HepG2 (cell line): Measurements from ENCODE around the gene ODAD4. TPM values are rescaled to one million over a fixed set of nuclear protein-coding genes. Genes with fewer than 3 reads are reported as not detected.

ENCODE experiments used
- BRD4 ChIP-seq: sonication (generic); formaldehyde crosslinking; IDR thresholded peaks from 2 replicates; pipeline ENCODE4 v1.4.0; 2020; ENCODE audit warnings: missing genetic modification reagents
- CCAR2 ChIP-seq: fragments of 200-400 bp; formaldehyde crosslinking; optimal IDR thresholded peaks from 2 replicates; pipeline ENCODE3; 2018; ENCODE audit warnings: low read depth, mild to moderate bottlenecking, low read length, moderate library complexity
- IRF2 ChIP-seq: IDR thresholded peaks from 2 replicates; pipeline ENCODE4 v1.6.1; 2018; ENCODE audit warnings: missing genetic modification reagents, missing compliant biosample characterization
- KDM5B ChIP-seq: sonication (generic); formaldehyde crosslinking; IDR thresholded peaks from 2 replicates; pipeline ENCODE4 v1.4.0; 2020; ENCODE audit warnings: missing genetic modification reagents, mild to moderate bottlenecking, borderline replicate concordance
- RBM22 ChIP-seq: fragments of 200-400 bp; formaldehyde crosslinking; optimal IDR thresholded peaks from 2 replicates; pipeline ENCODE3; 2017; ENCODE audit warnings: mild to moderate bottlenecking, low read length, moderate library complexity
- RXRA ChIP-seq: sonication (generic); formaldehyde crosslinking; IDR thresholded peaks from 2 replicates; pipeline ENCODE4 v1.5.1; 2020; ENCODE audit warnings: missing genetic modification reagents
- SATB2 ChIP-seq: sonication (generic); formaldehyde crosslinking; IDR thresholded peaks from 2 replicates; pipeline ENCODE4 v1.5.0; 2020; ENCODE audit warnings: missing genetic modification reagents
- ZFP36 ChIP-seq: fragments of 150-350 bp; IDR thresholded peaks from 2 replicates; pipeline ENCODE4 v1.6.1; 2018; ENCODE audit warnings: borderline replicate concordance, low read length, low read depth; ENCODE audit not compliant: partially characterized antibody
- ZFY ChIP-seq: sonication (generic); formaldehyde crosslinking; IDR thresholded peaks from 2 replicates; pipeline ENCODE4 v1.4.0; 2020; ENCODE audit warnings: missing genetic modification reagents
- ZNF292 ChIP-seq: sonication (generic); formaldehyde crosslinking; IDR thresholded peaks from 2 replicates; pipeline ENCODE4 v1.8.1; 2022; ENCODE audit warnings: mild to moderate bottlenecking, low read depth, missing genetic modification reagents, borderline replicate concordance
- polyA plus RNA-seq, 8 experiments: library from polyadenylated mRNA; depleted of rRNA in 3 of 8; stranded (reverse) in 7 of 8; unstranded in 1 of 8; fragments of >200 nt; fragmentation: Illumina TruSeq in 4 of 8; extraction: Trizol in 4 of 8; gene quantifications; 2 replicates each; pipeline versions ENCODE4 v1.2.1 to v1.2.3, GENCODE V29; 2011 to 2016; ENCODE audit warnings: low read depth in 4 of 8, missing spikeins in 1 of 8, mixed read lengths in 1 of 8; ENCODE audit not compliant: insufficient read depth in 1 of 8
- total RNA-seq, 5 experiments: library from RNA; depleted of rRNA; stranded (reverse); fragments of >200 nt; fragmentation: Illumina TruSeq; extraction: Trizol; gene quantifications; 2 replicates each; pipeline ENCODE4 v1.2.3, GENCODE V29; 2016; ENCODE audit warnings: low read depth in 1 of 5
- TF ChIP-seq, protein P1 (sequence below): sonication (generic); formaldehyde crosslinking; conservative IDR thresholded peaks from 2 replicates; pipeline ENCODE4 v1.4.0; 2020; ENCODE audit warnings: missing genetic modification reagents
- TF ChIP-seq, protein P2 (sequence below): sonication (generic); formaldehyde crosslinking; IDR thresholded peaks from 2 replicates; pipeline ENCODE4 v1.5.1; 2020; ENCODE audit warnings: missing genetic modification reagents, mild to moderate bottlenecking, borderline replicate concordance
- TF ChIP-seq, protein P3 (sequence below): sonication (generic); formaldehyde crosslinking; IDR thresholded peaks from 2 replicates; pipeline ENCODE4 v1.5.0; 2020; ENCODE audit warnings: mild to moderate bottlenecking, missing genetic modification reagents
- TF ChIP-seq, protein P4 (sequence below): sonication (generic); formaldehyde crosslinking; IDR thresholded peaks from 2 replicates; pipeline ENCODE4 v1.8.1; 2023; ENCODE audit warnings: mild to moderate bottlenecking, missing genetic modification reagents
- TF ChIP-seq, protein P5 (sequence below): sonication (generic); formaldehyde crosslinking; IDR thresholded peaks from 2 replicates; pipeline ENCODE4 v1.8.0; 2022; ENCODE audit warnings: mild to moderate bottlenecking, missing genetic modification reagents
- TF ChIP-seq, protein P6 (sequence below): sonication (generic); formaldehyde crosslinking; IDR thresholded peaks from 2 replicates; pipeline ENCODE4 v1.4.0; 2020; ENCODE audit warnings: mild to moderate bottlenecking, missing genetic modification reagents
- TF ChIP-seq, protein P7 (sequence below): sonication (generic); formaldehyde crosslinking; IDR thresholded peaks from 2 replicates; pipeline ENCODE4 v1.4.0; 2020; ENCODE audit warnings: mild to moderate bottlenecking, missing genetic modification reagents

ODAD4 gene
- total and polyA plus RNA-seq, 2 of the 13 experiments (the other 11 are each of a cell fraction or from before 2014, with no cell fraction given), result 0.48 to 0.53 TPM

DNA sequence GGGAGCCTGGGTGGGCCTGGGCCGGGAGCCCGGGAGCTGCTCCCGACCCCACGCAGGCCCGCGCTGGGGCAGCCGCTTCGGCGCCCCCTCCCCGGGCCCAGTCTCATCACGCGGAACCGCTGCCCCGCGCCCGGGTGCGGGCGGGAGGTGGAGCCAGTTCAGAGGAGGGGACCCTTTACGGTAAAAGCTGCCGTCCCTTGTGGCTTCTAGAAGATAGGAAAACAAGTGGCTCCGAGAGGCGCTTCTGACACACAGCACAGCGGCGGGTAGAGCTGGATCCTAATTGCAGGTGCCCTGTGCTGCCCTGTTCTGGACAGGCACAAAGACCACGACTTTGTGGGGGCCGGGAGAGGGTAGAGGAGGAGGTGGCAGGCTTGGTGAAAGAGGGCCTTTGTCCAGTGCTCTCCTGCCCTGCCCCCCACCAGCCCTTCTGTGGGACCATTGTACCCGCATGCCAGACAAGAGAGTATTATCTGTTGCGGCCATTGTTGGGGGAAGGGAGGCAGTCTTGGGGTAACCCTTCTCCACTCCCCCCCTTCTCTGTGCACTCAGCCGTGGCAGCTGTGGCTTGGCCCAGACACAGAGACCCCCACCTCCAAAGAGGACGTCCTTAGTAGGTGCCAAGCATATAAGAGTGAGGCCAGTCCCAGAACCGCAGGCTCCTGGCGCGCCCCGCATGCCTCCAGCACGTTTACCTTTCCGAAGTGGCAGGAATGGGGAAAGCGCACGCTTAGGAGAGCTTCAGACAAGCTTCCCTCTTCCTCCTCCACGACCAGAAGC lies 36.9 kb downstream of the ODAD4 start (continued):
- TF ChIP-seq, protein P1, sequence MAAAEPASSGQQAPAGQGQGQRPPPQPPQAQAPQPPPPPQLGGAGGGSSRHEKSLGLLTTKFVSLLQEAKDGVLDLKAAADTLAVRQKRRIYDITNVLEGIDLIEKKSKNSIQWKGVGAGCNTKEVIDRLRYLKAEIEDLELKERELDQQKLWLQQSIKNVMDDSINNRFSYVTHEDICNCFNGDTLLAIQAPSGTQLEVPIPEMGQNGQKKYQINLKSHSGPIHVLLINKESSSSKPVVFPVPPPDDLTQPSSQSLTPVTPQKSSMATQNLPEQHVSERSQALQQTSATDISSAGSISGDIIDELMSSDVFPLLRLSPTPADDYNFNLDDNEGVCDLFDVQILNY (CRISPR knock-in tag), result no peak; the same call in 1 of the 2 replicates
- TF ChIP-seq BRD4, result 0 out of 2 replicates have a peak, but pooled peaks have one; percentile 4
- 0 out of 2 replicates have a peak, but pooled peaks have one; percentile 52 for TF ChIP-seq KDM5B (CRISPR knock-in tag)
- TF ChIP-seq IRF2, result no peak
- TF ChIP-seq ZFY, result no peak
- TF ChIP-seq RBM22, result peak; percentile 84
- peak; percentile 67 for TF ChIP-seq RXRA (CRISPR knock-in tag)
- TF ChIP-seq ZFP36, result peak; percentile 43
- TF ChIP-seq, protein P2, sequence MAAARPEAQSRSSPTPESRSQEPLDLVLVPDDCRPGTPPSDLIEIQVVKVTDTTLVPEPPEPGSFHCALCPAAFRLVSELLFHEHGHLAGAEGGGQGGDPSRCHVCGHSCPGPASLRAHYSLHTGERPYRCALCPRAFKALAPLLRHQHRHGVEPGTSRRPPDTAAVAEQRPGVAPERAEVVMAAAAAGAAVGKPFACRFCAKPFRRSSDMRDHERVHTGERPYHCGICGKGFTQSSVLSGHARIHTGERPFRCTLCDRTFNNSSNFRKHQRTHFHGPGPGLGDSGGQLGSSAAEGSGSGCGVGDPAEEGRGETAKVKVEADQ (CRISPR knock-in tag), result peak; percentile 62; the same call in 1 of the 2 replicates
- TF ChIP-seq, protein P3, sequence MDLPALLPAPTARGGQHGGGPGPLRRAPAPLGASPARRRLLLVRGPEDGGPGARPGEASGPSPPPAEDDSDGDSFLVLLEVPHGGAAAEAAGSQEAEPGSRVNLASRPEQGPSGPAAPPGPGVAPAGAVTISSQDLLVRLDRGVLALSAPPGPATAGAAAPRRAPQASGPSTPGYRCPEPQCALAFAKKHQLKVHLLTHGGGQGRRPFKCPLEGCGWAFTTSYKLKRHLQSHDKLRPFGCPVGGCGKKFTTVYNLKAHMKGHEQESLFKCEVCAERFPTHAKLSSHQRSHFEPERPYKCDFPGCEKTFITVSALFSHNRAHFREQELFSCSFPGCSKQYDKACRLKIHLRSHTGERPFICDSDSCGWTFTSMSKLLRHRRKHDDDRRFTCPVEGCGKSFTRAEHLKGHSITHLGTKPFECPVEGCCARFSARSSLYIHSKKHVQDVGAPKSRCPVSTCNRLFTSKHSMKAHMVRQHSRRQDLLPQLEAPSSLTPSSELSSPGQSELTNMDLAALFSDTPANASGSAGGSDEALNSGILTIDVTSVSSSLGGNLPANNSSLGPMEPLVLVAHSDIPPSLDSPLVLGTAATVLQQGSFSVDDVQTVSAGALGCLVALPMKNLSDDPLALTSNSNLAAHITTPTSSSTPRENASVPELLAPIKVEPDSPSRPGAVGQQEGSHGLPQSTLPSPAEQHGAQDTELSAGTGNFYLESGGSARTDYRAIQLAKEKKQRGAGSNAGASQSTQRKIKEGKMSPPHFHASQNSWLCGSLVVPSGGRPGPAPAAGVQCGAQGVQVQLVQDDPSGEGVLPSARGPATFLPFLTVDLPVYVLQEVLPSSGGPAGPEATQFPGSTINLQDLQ (CRISPR knock-in tag), result 0 out of 2 replicates have a peak, but pooled peaks have one; percentile 25
- TF ChIP-seq, protein P4, sequence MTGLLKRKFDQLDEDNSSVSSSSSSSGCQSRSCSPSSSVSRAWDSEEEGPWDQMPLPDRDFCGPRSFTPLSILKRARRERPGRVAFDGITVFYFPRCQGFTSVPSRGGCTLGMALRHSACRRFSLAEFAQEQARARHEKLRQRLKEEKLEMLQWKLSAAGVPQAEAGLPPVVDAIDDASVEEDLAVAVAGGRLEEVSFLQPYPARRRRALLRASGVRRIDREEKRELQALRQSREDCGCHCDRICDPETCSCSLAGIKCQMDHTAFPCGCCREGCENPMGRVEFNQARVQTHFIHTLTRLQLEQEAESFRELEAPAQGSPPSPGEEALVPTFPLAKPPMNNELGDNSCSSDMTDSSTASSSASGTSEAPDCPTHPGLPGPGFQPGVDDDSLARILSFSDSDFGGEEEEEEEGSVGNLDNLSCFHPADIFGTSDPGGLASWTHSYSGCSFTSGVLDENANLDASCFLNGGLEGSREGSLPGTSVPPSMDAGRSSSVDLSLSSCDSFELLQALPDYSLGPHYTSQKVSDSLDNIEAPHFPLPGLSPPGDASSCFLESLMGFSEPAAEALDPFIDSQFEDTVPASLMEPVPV (CRISPR knock-in tag), result no peak
- TF ChIP-seq, protein P5, sequence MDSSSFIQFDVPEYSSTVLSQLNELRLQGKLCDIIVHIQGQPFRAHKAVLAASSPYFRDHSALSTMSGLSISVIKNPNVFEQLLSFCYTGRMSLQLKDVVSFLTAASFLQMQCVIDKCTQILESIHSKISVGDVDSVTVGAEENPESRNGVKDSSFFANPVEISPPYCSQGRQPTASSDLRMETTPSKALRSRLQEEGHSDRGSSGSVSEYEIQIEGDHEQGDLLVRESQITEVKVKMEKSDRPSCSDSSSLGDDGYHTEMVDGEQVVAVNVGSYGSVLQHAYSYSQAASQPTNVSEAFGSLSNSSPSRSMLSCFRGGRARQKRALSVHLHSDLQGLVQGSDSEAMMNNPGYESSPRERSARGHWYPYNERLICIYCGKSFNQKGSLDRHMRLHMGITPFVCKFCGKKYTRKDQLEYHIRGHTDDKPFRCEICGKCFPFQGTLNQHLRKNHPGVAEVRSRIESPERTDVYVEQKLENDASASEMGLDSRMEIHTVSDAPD, result peak; percentile 6; the same call in 1 of the 2 replicates
- TF ChIP-seq, protein P6, sequence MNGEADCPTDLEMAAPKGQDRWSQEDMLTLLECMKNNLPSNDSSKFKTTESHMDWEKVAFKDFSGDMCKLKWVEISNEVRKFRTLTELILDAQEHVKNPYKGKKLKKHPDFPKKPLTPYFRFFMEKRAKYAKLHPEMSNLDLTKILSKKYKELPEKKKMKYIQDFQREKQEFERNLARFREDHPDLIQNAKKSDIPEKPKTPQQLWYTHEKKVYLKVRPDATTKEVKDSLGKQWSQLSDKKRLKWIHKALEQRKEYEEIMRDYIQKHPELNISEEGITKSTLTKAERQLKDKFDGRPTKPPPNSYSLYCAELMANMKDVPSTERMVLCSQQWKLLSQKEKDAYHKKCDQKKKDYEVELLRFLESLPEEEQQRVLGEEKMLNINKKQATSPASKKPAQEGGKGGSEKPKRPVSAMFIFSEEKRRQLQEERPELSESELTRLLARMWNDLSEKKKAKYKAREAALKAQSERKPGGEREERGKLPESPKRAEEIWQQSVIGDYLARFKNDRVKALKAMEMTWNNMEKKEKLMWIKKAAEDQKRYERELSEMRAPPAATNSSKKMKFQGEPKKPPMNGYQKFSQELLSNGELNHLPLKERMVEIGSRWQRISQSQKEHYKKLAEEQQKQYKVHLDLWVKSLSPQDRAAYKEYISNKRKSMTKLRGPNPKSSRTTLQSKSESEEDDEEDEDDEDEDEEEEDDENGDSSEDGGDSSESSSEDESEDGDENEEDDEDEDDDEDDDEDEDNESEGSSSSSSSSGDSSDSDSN (CRISPR knock-in tag), result no peak
- TF ChIP-seq, protein P7, sequence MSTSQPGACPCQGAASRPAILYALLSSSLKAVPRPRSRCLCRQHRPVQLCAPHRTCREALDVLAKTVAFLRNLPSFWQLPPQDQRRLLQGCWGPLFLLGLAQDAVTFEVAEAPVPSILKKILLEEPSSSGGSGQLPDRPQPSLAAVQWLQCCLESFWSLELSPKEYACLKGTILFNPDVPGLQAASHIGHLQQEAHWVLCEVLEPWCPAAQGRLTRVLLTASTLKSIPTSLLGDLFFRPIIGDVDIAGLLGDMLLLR (CRISPR knock-in tag), result 0 out of 2 replicates have a peak, but pooled peaks have one; percentile 38
- no peak for TF ChIP-seq SATB2 (CRISPR knock-in tag)
- peak; percentile 68 for TF ChIP-seq CCAR2
- 0 out of 2 replicates have a peak, but pooled peaks have one; percentile 21 for TF ChIP-seq ZNF292
